K562 (cell line): ENCODE data around the gene ADAR. TPM values are rescaled to one million over a fixed set of nuclear protein-coding genes. Genes with fewer than 3 reads are reported as not detected.

ENCODE experiments used
- CEBPG ChIP-seq, 3 experiments: fragments of 200-800 bp in 1 of 3; sonication (Bioruptor generic) in 1 of 3; sonication (generic) in 1 of 3; formaldehyde crosslinking in 1 of 3; IDR thresholded peaks in 2 of 3; conservative IDR thresholded peaks in 1 of 3; 2 replicates each; pipeline versions ENCODE4 v1.6.1 to v1.8.0; 2016 to 2022; ENCODE audit warnings: missing compliant biosample characterization in 2 of 3, missing genetic modification characterization in 2 of 3, mild to moderate bottlenecking in 1 of 3, missing genetic modification reagents in 1 of 3
- EP300 ChIP-seq: IDR thresholded peaks from 2 replicates; pipeline ENCODE4 v1.6.1; 2012; ENCODE audit warnings: low read length, improper control_type of control experiment
- GABPA ChIP-seq: fragments of 200-800 bp; sonication (Bioruptor generic); conservative IDR thresholded peaks from 2 replicates; pipeline ENCODE4 v1.6.1; 2016; ENCODE audit warnings: low read depth, missing genetic modification characterization, missing compliant biosample characterization
- ILK ChIP-seq: fragments of 450-650 bp; IDR thresholded peaks from 2 replicates; pipeline ENCODE4 v1.6.1; 2016; ENCODE audit warnings: missing genetic modification characterization, low read depth, mild to moderate bottlenecking, missing compliant biosample characterization, moderate library complexity, borderline replicate concordance
- IRF2 ChIP-seq: sonication (generic); formaldehyde crosslinking; IDR thresholded peaks from 2 replicates; pipeline ENCODE4 v1.8.1; 2022; ENCODE audit warnings: mild to moderate bottlenecking, missing genetic modification reagents
- KAT8 ChIP-seq: fragments of 450-650 bp; IDR thresholded peaks from 2 replicates; pipeline ENCODE4 v1.6.1; 2016; ENCODE audit warnings: low read depth, mild to moderate bottlenecking
- KDM5B ChIP-seq: fragments of 200-600 bp; sonication (generic); IDR thresholded peaks from 2 replicates; pipeline ENCODE4 v1.6.1; 2012; ENCODE audit warnings: low read depth, mild to moderate bottlenecking, moderate library complexity, low read length, control low read depth, inconsistent platforms; ENCODE audit not compliant: insufficient replicate concordance
- KHSRP ChIP-seq: fragments of 450-650 bp; IDR thresholded peaks from 2 replicates; pipeline ENCODE4 v1.6.1; 2017
- NFE2 ChIP-seq: IDR thresholded peaks from 2 replicates; pipeline ENCODE4 v1.6.1; 2014; ENCODE audit warnings: antibody characterized with exemption, low read depth
- NR2C1 ChIP-seq, 2 experiments: fragments of 450-650 bp; IDR thresholded peaks; 2 replicates each; pipeline ENCODE4 v1.6.1; 2017; ENCODE audit warnings: mild to moderate bottlenecking in 2 of 2, antibody characterized with exemption in 1 of 2, inconsistent platforms in 1 of 2, missing compliant biosample characterization in 1 of 2, missing genetic modification characterization in 1 of 2
- POLR2AphosphoS2 ChIP-seq: IDR thresholded peaks from 2 replicates; pipeline ENCODE4 v1.6.1; 2012; ENCODE audit warnings: low read length, improper control_type of control experiment
- PTBP1 ChIP-seq: fragments of 200-400 bp; formaldehyde crosslinking; IDR thresholded peaks from 2 replicates; pipeline ENCODE4 v1.6.1; 2017; ENCODE audit warnings: low read depth, low read length
- SP2 ChIP-seq: IDR thresholded peaks from 2 replicates; pipeline ENCODE4 v1.6.1; 2011; ENCODE audit warnings: mild to moderate bottlenecking, low read depth, low read length, moderate library complexity; ENCODE audit not compliant: poor library complexity, severe bottlenecking; ENCODE audit errors: extremely low read depth
- XRCC3 ChIP-seq: fragments of 450-650 bp; IDR thresholded peaks from 2 replicates; pipeline ENCODE4 v1.6.1; 2017; ENCODE audit warnings: mild to moderate bottlenecking, moderate library complexity
- ZNF133 ChIP-seq: fragments of 250-450 bp; sonication (Bioruptor Pico); IDR thresholded peaks from 2 replicates; pipeline ENCODE4 v1.4.0; 2020; ENCODE audit warnings: mild to moderate bottlenecking
- ZNF778 ChIP-seq: fragments of 450-650 bp; formaldehyde crosslinking; IDR thresholded peaks from 2 replicates; pipeline ENCODE4 v1.4.0; 2020; ENCODE audit warnings: mild to moderate bottlenecking, moderate library complexity
- polyA plus RNA-seq, 8 experiments: library from polyadenylated mRNA; depleted of rRNA in 4 of 8; stranded (reverse) in 5 of 8; unstranded in 3 of 8; fragments of >200 nt; fragmentation: Nextera tagmentation in 2 of 8; fragmentation: Illumina TruSeq in 1 of 8; extraction: Ambion mirVana in 2 of 8; extraction: Trizol in 1 of 8; gene quantifications; 2 replicates each; pipeline versions ENCODE4 v1.2.1 to v1.2.3, GENCODE V29; 2011 to 2014; ENCODE audit warnings: inconsistent platforms in 1 of 8, missing spikeins in 1 of 8
- total RNA-seq, 7 experiments: library from RNA; depleted of rRNA in 6 of 7; stranded (reverse); fragments of >200 nt in 6 of 7; fragmentation: Illumina TruSeq in 2 of 7; extraction: Trizol in 2 of 7; gene quantifications; 2 replicates each; pipeline versions ENCODE4 v1.2.1 to v1.2.3, GENCODE V29; 2011 to 2021; ENCODE audit warnings: low replicate concordance in 1 of 7
- TF ChIP-seq, protein P1 (sequence below), 3 experiments: IDR thresholded peaks in 2 of 3; conservative IDR thresholded peaks in 1 of 3; 2 replicates each; pipeline ENCODE4 v1.5.1; 2011 to 2012; ENCODE audit warnings: low read length in 3 of 3, mild to moderate bottlenecking in 3 of 3, control low read depth in 2 of 3, improper control_type of control experiment in 1 of 3, inconsistent platforms in 1 of 3, low read depth in 1 of 3, mixed read lengths in 1 of 3, moderate library complexity in 1 of 3; ENCODE audit not compliant: insufficient read depth in 2 of 3
- TF ChIP-seq, protein P2 (sequence below): fragments of 450-650 bp; formaldehyde crosslinking; IDR thresholded peaks from 2 replicates; pipeline ENCODE4 v1.4.0; 2020; ENCODE audit warnings: mild to moderate bottlenecking
- TF ChIP-seq, protein P3 (sequence below): fragments of 250-450 bp; sonication (Bioruptor Pico); IDR thresholded peaks from 2 replicates; pipeline ENCODE4 v1.5.0; 2021; ENCODE audit warnings: mild to moderate bottlenecking, borderline replicate concordance
- TF ChIP-seq, protein P4 (sequence below): fragments of 250-450 bp; sonication (Bioruptor Pico); IDR thresholded peaks from 2 replicates; pipeline ENCODE4 v1.4.0; 2020; ENCODE audit warnings: borderline replicate concordance

ADAR gene
- total and polyA plus RNA-seq, 9 of the 15 experiments (the other 6 are each of a cell fraction or from before 2014, with no cell fraction given), result 30.1 to 123 (median 60.2) TPM

DNA sequence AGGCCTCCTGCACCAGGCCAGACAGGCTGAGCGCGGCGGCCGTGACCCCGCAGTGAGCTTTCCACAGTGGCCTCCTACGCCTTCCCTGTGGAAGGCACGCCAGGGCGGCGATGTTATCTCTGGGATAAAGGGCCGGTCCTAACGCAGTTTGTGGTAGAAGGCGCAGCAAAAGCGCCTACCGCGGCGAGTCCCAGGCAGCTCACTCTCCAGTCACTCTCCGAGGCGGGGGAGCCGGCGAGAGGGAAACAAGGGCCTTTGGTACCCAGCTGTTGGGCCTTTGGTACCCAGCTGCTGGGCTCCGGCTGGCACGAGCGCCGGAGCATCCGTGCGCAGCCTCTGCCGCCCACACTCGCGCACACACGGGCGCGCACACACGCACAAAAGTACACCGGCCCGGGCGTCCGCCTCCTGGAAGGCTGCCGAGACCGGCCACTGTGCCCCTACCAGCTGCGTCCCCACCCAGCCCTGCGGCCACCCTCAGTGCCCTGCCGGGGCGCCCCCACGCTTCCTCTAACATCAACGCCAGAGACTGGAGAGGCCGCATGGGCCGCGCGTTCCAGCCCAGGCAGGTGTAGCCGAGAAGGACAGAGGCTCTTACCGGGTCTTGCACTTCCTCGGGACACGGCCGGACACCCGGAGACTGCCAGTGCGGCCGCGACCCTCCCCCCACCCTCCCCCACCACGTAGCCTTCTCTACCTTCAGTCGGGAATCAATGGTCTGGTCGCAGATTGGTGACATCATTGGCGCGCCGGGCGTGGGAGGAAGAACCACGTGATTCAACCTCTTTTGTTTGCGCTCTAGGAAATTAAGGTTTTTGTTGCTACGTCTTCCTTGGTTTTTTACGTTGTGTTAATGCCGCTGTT, 19.5 kb upstream of the ADAR start (continued):
- TF ChIP-seq, protein P1, sequence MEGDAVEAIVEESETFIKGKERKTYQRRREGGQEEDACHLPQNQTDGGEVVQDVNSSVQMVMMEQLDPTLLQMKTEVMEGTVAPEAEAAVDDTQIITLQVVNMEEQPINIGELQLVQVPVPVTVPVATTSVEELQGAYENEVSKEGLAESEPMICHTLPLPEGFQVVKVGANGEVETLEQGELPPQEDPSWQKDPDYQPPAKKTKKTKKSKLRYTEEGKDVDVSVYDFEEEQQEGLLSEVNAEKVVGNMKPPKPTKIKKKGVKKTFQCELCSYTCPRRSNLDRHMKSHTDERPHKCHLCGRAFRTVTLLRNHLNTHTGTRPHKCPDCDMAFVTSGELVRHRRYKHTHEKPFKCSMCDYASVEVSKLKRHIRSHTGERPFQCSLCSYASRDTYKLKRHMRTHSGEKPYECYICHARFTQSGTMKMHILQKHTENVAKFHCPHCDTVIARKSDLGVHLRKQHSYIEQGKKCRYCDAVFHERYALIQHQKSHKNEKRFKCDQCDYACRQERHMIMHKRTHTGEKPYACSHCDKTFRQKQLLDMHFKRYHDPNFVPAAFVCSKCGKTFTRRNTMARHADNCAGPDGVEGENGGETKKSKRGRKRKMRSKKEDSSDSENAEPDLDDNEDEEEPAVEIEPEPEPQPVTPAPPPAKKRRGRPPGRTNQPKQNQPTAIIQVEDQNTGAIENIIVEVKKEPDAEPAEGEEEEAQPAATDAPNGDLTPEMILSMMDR (IDR thresholded peaks at IDR 0.05 in 2 of 3, conservative IDR thresholded peaks at IDR 0.05 in 1 of 3; ENCODE audit: insufficient read depth in 2 of 3, low read depth in 1 of 3, low read length in 3 of 3), result no peak
- peak; percentile 63; the same call in 1 of the 2 replicates for TF ChIP-seq KAT8
- TF ChIP-seq POLR2AphosphoS2, result no peak
- no peak for TF ChIP-seq SP2
- no peak for TF ChIP-seq XRCC3
- TF ChIP-seq ILK (tag), result no peak
- peak; percentile 66 for TF ChIP-seq EP300
- TF ChIP-seq, protein P2, sequence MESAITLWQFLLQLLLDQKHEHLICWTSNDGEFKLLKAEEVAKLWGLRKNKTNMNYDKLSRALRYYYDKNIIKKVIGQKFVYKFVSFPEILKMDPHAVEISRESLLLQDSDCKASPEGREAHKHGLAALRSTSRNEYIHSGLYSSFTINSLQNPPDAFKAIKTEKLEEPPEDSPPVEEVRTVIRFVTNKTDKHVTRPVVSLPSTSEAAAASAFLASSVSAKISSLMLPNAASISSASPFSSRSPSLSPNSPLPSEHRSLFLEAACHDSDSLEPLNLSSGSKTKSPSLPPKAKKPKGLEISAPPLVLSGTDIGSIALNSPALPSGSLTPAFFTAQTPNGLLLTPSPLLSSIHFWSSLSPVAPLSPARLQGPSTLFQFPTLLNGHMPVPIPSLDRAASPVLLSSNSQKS, result no peak
- peak; percentile 81 for TF ChIP-seq KHSRP
- TF ChIP-seq NFE2, result no peak
- no peak for TF ChIP-seq PTBP1
- peak; percentile 90 for TF ChIP-seq KDM5B
- no peak for TF ChIP-seq IRF2 (CRISPR knock-in tag)
- no peak; the same call in 1 of the 2 replicates for TF ChIP-seq CEBPG (CRISPR knock-in tag; IDR thresholded peaks at IDR 0.05)
- TF ChIP-seq CEBPG (tag; conservative IDR thresholded peaks at IDR 0.05 in 1 of 2, IDR thresholded peaks at IDR 0.05 in 1 of 2), result peak in 1 of 2 experiments; percentile 88; a peak in 2 of 4 replicates
- TF ChIP-seq NR2C1 (IDR thresholded peaks at IDR 0.05), result no peak
- no peak for TF ChIP-seq NR2C1 (tag; IDR thresholded peaks at IDR 0.05)
- TF ChIP-seq GABPA (tag), result no peak
- TF ChIP-seq, protein P3, sequence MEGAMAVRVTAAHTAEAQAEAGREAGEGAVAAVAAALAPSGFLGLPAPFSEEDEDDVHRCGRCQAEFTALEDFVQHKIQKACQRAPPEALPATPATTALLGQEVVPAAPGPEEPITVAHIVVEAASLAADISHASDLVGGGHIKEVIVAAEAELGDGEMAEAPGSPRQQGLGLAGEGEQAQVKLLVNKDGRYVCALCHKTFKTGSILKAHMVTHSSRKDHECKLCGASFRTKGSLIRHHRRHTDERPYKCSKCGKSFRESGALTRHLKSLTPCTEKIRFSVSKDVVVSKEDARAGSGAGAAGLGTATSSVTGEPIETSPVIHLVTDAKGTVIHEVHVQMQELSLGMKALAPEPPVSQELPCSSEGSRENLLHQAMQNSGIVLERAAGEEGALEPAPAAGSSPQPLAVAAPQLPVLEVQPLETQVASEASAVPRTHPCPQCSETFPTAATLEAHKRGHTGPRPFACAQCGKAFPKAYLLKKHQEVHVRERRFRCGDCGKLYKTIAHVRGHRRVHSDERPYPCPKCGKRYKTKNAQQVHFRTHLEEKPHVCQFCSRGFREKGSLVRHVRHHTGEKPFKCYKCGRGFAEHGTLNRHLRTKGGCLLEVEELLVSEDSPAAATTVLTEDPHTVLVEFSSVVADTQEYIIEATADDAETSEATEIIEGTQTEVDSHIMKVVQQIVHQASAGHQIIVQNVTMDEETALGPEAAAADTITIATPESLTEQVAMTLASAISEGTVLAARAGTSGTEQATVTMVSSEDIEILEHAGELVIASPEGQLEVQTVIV, result no peak
- TF ChIP-seq, protein P4, sequence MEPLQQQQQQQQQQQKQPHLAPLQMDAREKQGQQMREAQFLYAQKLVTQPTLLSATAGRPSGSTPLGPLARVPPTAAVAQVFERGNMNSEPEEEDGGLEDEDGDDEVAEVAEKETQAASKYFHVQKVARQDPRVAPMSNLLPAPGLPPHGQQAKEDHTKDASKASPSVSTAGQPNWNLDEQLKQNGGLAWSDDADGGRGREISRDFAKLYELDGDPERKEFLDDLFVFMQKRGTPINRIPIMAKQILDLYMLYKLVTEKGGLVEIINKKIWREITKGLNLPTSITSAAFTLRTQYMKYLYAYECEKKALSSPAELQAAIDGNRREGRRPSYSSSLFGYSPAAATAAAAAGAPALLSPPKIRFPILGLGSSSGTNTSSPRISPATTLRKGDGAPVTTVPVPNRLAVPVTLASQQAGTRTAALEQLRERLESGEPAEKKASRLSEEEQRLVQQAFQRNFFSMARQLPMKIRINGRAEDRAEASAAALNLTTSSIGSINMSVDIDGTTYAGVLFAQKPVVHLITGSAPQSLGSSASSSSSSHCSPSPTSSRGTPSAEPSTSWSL (CRISPR knock-in tag), result no peak
- TF ChIP-seq ZNF133 (CRISPR knock-in tag), result no peak
- no peak for TF ChIP-seq ZNF778 (CRISPR knock-in tag)
